Heart right ventricle (tissue), 16 donors: Measurements from ENCODE around the gene IQCB1. TPM values are rescaled to one million over a fixed set of nuclear protein-coding genes. Genes with fewer than 3 reads are reported as not detected.

Source experiments
- ATAC-seq, 8 donors: fragments of 200-7000 bp; cut with Tn5 transposase; one replicate each; pipeline ENCODE4 v1.9.1; 2020; ENCODE audit warnings: mild to moderate bottlenecking in 8 of 8, moderate library complexity in 8 of 8, moderate number of reproducible peaks in 1 of 8
- DNase-seq, 2 donors: peaks; one replicate each; pipeline ENCODE4 v3.0.0-alpha.2; 2020
- H3K27ac ChIP-seq, 10 donors: fragments of 200-600 bp; sonication (generic) in 2 of 10; one replicate each; pipeline versions ENCODE4 v1.5.0 to v1.8.0; 2020 to 2022; ENCODE audit warnings: mild to moderate bottlenecking in 3 of 10
- H3K27me3 ChIP-seq, 7 donors: fragments of 200-600 bp; one replicate each; pipeline ENCODE4 v1.8.0; 2021 to 2022; ENCODE audit warnings: mild to moderate bottlenecking in 2 of 7
- H3K36me3 ChIP-seq, 9 donors: fragments of 200-600 bp; sonication (generic) in 1 of 9; one replicate each; pipeline versions ENCODE4 v1.5.0 to v1.8.0; 2020 to 2022; ENCODE audit warnings: mild to moderate bottlenecking in 2 of 9
- H3K4me1 ChIP-seq, 9 donors: fragments of 200-600 bp; sonication (generic) in 1 of 9; one replicate each; pipeline versions ENCODE4 v1.5.0 to v1.8.0; 2020 to 2022; ENCODE audit warnings: mild to moderate bottlenecking in 4 of 9
- H3K4me3 ChIP-seq, 10 donors: fragments of 200-600 bp; sonication (generic) in 2 of 10; one replicate each; pipeline versions ENCODE4 v1.5.0 to v1.8.0; 2020 to 2022; ENCODE audit warnings: mild to moderate bottlenecking in 7 of 10, moderate library complexity in 2 of 10
- H3K9me3 ChIP-seq, 11 donors: fragments of 200-600 bp in 10 of 11; sonication (generic) in 2 of 11; one replicate each; pipeline versions ENCODE4 v1.5.0 to v1.8.0; 2013 to 2022; ENCODE audit warnings: mild to moderate bottlenecking in 2 of 11, control low read depth in 1 of 11, moderate library complexity in 1 of 11
- WGBS, 2 donors: extraction: QIAGEN DNeasy Blood & Tissue Kit; methylation state at CpG; one replicate each; pipeline ENCODE4 v1.1.7; 2013; ENCODE audit warnings: inconsistent platforms in 1 of 2; 5-methylcytosine and 5-hydroxymethylcytosine counted together
- intact Hi-C, 10 donors: fragments of 100-400 bp; cut with DNase I; formaldehyde crosslinking; loops; one replicate each; pipeline versions ENCODE4 v1.11.1 to v1.14.2; 2022
- polyA plus RNA-seq, 2 donors: library from polyadenylated mRNA; stranded (reverse); fragments of 200-250 nt; gene quantifications; one replicate each; pipeline ENCODE4 v1.2.3, GENCODE V29; 2013
- total RNA-seq, 10 donors: library from RNA; stranded (reverse); fragmentation: NEBNext Ultra II Directional in 3 of 10; extraction: Animal tissue kit (Norgen Biotek cat#: 25700) in 3 of 10; gene quantifications; one replicate each; pipeline versions ENCODE4 v1.2.1 to v1.2.4, GENCODE V29; 2021 to 2023
- TF ChIP-seq, protein P1 (sequence below), 9 donors: fragments of 200-600 bp; sonication (generic) in 2 of 9; IDR thresholded peaks; one replicate each; pipeline versions ENCODE4 v1.5.0 to v1.8.0; 2021 to 2022; ENCODE audit warnings: antibody characterized with exemption in 9 of 9, mild to moderate bottlenecking in 5 of 9, moderate library complexity in 1 of 9
- donor health status: Arrhythmogenic right ventricular cardiomyopathy.
- donor health status: ischemic (EF 13 %, LVEDD 7.1; RV severe dilation, severe dysfunction).
- donor health status: healthy with polysubstance abuse.
- donor health status: DM: no; HTN: yes; CAD: no.
- donor health status: DM: no; HTN: no; CAD: no.
- donor health status: ischemic (EF 25% LVEDD 6.9; RV normal size, moderate dysfunction).
- donor health status: ischemic (EF 25% LVEDD 5.7; RV mildly dilated, moderate dysfunction).
- donor health status: healthy.
- donor health status: DM: yes; HTN: yes; CAD: no.
- donor health status: Ischemic cardiomyopathy.
- donor health status: ischemic (EF 35%, LVEDD 5.7; RV mildly dilated, moderate dysfunction).
- donor health status: nonischemic (EF 11% LVEDD 7.7; RV severe dilation, severe dysfunction).
- donor health status: DM: yes; HTN: yes; CAD: no.
- donor health status: PGD.
- donor health status: ischemic (EF 29% LVEDD 5.4; RV normal size, mild dysfunction).
- donor health status: nonischemic (EF 23%, LVEDD 6.1; RV moderate dilation, normal function).

IQCB1 gene
- total and polyA plus RNA-seq, 12 donors = 4.9 to 9.9 (median 7.1) TPM

DNA sequence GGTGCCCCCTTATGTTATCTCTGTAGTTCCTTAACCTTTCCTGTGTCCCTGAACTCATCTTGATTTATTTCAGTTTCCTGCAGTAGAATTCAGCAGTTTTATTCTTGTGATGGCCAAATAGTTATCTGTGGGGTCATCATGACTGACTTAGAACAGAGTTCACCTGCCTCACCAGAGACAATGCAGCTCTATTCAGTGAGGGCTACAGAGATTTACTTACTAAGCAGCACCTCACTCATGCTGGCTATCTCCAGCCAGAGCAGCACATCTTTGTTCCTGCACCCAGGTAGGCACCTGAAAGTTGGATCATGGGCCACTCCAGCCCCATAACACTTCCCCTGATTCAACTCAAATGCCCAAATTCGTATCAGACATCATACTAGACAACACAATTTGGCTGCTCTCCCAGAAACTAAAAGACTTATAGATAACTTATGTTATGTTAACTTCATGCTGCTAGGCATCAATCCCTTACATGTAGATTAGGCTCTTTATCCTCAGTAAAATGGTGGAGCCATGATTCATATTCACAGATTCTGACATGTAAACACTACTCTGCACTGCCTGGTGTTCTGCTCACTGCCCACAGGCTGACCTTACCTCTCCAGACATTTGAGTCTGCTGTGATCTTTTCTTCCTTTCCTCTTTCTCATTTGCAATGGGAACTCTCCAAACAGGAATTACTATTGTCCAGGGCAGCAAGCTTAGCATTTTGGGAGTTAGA lies 76.0 kb downstream of the IQCB1 start:
- WGBS, 2 donors = 28 to 31% methylated on average over 1 of the region's 1 CpG
- TF ChIP-seq, protein P1, sequence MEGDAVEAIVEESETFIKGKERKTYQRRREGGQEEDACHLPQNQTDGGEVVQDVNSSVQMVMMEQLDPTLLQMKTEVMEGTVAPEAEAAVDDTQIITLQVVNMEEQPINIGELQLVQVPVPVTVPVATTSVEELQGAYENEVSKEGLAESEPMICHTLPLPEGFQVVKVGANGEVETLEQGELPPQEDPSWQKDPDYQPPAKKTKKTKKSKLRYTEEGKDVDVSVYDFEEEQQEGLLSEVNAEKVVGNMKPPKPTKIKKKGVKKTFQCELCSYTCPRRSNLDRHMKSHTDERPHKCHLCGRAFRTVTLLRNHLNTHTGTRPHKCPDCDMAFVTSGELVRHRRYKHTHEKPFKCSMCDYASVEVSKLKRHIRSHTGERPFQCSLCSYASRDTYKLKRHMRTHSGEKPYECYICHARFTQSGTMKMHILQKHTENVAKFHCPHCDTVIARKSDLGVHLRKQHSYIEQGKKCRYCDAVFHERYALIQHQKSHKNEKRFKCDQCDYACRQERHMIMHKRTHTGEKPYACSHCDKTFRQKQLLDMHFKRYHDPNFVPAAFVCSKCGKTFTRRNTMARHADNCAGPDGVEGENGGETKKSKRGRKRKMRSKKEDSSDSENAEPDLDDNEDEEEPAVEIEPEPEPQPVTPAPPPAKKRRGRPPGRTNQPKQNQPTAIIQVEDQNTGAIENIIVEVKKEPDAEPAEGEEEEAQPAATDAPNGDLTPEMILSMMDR (IDR thresholded peaks at IDR 0.05) = no peak
- Histone ChIP-seq H3K9me3 (no peaks in the 10 kb centered on the region), H3K4me1 (peaks cover 0 to 23% (median 2%) of the 10 kb centered on the region in 9 donors), H3K4me3 (no peak overlapping the region), H3K27ac (no peak overlapping the region), H3K27me3 (no peaks in the 10 kb centered on the region), H3K36me3 (no peaks in the 10 kb centered on the region)
- intact Hi-C loops = loop anchor here in 2 of 10 donors (10.0 kb wide), 1 partner anchor 214 kb away; the partner anchor contains the start of gene POLQ (in 2 of the 2)
- ATAC-seq (no peak), DNase-seq (no peak)

DNA sequence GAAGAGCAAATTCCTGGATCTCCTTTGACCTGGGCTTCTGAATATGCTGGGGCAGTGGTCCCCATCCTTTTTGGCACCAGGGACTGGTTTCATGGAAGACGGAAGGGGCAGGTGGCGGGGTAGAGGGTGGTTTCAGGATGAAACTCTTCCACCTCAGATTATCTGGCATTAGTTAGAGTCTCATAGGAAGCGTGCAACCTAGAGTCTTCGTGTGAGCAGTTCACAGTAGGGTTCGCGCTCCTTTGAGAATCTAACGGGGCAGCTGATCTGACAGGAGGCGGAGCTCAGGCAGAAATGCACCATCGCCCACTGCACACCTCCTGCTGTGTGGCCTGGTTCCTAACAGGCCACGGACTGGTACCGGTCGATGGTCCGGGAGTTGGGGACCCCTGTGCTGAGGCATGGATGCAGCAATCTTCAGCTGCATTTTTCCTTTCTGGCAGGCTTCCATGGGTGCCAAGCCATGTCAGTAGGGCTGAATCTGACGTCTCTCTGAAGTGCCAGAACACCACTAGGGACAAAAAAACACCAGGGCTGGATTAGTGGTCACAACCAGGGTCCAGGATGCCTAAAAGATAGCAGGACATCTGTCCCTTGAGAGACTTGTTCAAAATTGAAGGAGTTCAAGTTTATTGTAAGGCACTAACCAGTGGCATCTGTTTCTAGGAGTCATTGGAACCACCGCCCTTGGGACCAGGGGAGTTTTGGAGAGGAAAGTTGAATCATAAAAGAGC lies 76.9 kb downstream of the IQCB1 start:
- ATAC-seq (peak in 3 of 8 donors; percentile 16 to 27 (median 26)), DNase-seq (no peak)
- Histone ChIP-seq H3K4me3 (no peak overlapping the region), H3K36me3 (no peaks in the 10 kb centered on the region), H3K9me3 (no peaks in the 10 kb centered on the region), H3K27ac (peak overlapping the region in 2 of 10 donors; percentile 19 to 38), H3K4me1 (peaks cover 0 to 23% (median 2%) of the 10 kb centered on the region in 9 donors), H3K27me3 (no peaks in the 10 kb centered on the region)
- intact Hi-C loops = loop anchor here in 2 of 10 donors (10.0 kb wide), 1 partner anchor 213 kb away; the partner anchor contains the start of gene POLQ (in 2 of the 2)
- TF ChIP-seq, protein P1 (IDR thresholded peaks at IDR 0.05) = no peak
- WGBS, 2 donors = 75 to 78% methylated on average over 15 of the region's 15 CpGs

DNA sequence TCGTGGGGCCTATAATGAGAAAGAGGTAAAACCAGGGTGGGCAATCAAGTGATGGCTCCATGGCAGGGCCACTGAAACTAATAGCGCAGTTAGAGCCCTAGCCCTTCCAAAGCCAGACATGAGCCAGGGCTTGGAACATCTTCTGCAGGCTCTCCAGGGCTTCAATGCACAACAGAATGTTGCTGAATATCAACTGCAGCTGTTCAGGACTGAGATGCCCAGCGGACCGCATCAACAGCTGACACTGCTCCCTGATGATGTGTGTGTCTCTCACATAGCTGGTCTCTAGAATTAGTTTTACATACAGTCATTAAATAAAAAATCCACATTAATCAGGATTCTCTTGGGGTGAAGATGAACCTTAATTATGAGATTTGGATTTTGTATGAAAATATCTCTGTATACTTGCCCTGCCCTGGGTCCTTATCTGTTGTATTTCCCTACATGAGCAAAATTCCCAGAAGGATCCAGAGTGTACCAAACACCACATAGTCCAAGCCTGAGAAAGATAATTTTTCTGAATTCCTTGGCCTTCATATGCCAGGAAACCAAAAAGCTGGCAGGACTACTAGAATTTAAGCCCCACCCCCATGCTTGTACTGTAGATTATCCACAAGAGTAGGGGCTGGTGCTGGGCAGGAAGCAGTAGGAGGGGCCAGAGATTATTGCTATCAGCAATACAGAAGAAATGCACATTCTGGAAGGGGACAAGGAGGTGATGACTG lies 77.6 kb downstream of the IQCB1 start:
- H3K27ac ChIP-seq = peak overlapping the region in 3 of 10 donors; percentile 12 to 38 (median 19)
- H3K27me3 ChIP-seq = no peaks in the 10 kb centered on the region
- no peak overlapping the region for H3K4me3 ChIP-seq
- peaks cover 0 to 23% (median 2%) of the 10 kb centered on the region in 9 donors for H3K4me1 ChIP-seq
- H3K36me3 ChIP-seq = no peaks in the 10 kb centered on the region
- 66 to 72% methylated on average over 4 of the region's 4 CpGs for whole genome bisulfite sequencing, 2 donors
- DNase-seq = peak in 1 of 2 donors; percentile 36
- peak; percentile 44 to 86 (median 66) for ATAC-seq
- no peaks in the 10 kb centered on the region for H3K9me3 ChIP-seq
- intact Hi-C loops = loop anchor here in 2 of 10 donors (10.0 kb wide), 1 partner anchor 212 kb away; the partner anchor contains the start of gene POLQ (in 2 of the 2)
- TF ChIP-seq, protein P1 (IDR thresholded peaks at IDR 0.05) = no peak

- Histone ChIP-seq H3K27me3 (no peaks in the 10 kb centered on the region), H3K4me1 (peaks cover 7 to 28% (median 21%) of the 10 kb centered on the region in 9 donors), H3K36me3 (no peaks in the 10 kb centered on the region), H3K9me3 (no peaks in the 10 kb centered on the region), H3K4me3 (no peak overlapping the region), H3K27ac (no peak overlapping the region)
- 38 to 51% methylated on average over 1 of the region's 1 CpG for WGBS, 2 donors
- TF ChIP-seq, protein P1 (IDR thresholded peaks at IDR 0.05) = no peak
- intact Hi-C loops = loop anchor here in 3 of 10 donors (5.0 to 10.0 kb wide), 2 partner anchors 80 to 208 kb away; partner anchors contain the start of gene POLQ (in 2 of the 3)
- ATAC-seq (no peak), DNase-seq (no peak)
These were observed 82.1 kb downstream of the IQCB1 start for GRCh38 chr3:121752772-121753171.
